ENCODE results near the gene CELF1. TPM values are rescaled to one million over a fixed set of nuclear protein-coding genes. Genes with fewer than 3 reads are reported as not detected.

Gene CELF1
- total RNA-seq, 1 donor from 2014 or later, result 136 TPM

DNA sequence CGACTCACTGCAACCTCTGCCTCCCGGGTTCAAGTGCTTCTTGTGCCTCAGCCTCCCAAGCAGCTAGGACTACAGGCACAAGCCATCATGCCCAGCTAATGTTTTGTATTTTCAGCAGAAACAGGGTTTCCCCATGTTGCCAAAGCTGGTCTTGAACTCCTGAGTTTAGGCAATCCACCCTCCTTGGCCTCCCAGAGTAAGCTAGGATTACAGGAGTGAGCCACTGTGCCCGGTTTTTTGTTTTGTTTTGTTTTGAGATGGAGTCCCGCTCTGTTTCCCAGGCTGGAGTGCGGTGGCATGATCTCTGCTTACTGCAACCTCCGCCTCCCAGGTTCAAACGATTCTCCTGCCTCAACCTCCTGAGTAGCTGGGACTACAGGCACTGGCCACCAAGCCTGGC, 41.0 kb downstream of the CELF1 start:
- ChIA-PET POLR2A (interaction anchor here (0.8 to 1.9 kb wide), 2 partner anchors 11 to 67 kb away, joined by 3 to 6 read pairs; partner anchors contain the start of genes KBTBD4 and NDUFS3), CTCF (interaction anchor here (0.8 kb wide), 1 partner anchor 41 kb away, joined by 3 read pairs; the partner anchor contains the start of gene CELF1)
- intact Hi-C loops (cut with micrococcal nuclease), result loop anchor here (2.0 kb wide), 1 partner anchor 13 kb away; no protein-coding TSS in a partner anchor
- ATAC-seq (ENCODE audit: low read depth) (no peak), DNase-seq (no peak)
- TF ChIP-seq, protein P1, sequence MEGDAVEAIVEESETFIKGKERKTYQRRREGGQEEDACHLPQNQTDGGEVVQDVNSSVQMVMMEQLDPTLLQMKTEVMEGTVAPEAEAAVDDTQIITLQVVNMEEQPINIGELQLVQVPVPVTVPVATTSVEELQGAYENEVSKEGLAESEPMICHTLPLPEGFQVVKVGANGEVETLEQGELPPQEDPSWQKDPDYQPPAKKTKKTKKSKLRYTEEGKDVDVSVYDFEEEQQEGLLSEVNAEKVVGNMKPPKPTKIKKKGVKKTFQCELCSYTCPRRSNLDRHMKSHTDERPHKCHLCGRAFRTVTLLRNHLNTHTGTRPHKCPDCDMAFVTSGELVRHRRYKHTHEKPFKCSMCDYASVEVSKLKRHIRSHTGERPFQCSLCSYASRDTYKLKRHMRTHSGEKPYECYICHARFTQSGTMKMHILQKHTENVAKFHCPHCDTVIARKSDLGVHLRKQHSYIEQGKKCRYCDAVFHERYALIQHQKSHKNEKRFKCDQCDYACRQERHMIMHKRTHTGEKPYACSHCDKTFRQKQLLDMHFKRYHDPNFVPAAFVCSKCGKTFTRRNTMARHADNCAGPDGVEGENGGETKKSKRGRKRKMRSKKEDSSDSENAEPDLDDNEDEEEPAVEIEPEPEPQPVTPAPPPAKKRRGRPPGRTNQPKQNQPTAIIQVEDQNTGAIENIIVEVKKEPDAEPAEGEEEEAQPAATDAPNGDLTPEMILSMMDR (IDR thresholded peaks at IDR 0.05), result no peak
- no peaks in the 10 kb centered on the region for H3K27me3 Mint-ChIP-seq
- peak overlapping the region; percentile 81 for H3K27ac Mint-ChIP-seq
- no peaks in the 10 kb centered on the region for H3K9me3 Mint-ChIP-seq
- peaks cover 13% of the 10 kb centered on the region for H3K36me3 Mint-ChIP-seq (ENCODE audit: low read depth)
- no peak overlapping the region for H3K4me3 Mint-ChIP-seq
- H3K4me1 Mint-ChIP-seq, result peaks cover 90% of the 10 kb centered on the region

DNA sequence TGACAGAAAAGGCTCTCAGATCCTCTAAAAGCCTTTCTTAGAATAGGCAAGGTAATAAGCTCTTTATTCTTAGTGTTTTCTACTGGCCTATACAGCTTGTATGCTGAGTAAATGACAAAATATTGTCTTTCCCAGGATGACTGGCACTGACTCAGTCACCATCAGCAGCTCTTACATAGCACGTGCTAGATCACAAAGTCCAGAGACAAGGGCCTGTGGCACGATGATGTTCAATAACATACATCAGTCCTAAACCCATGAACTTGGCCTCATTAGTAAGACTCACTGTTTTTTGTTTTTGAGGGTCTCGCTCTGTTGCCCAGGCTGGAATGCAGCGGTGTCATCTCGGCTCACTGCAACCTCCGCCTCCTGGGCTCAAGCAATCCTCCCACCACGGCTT, 42.7 kb downstream of the CELF1 start:
- ChIA-PET POLR2A (interaction anchor here (0.6 to 1.1 kb wide), 2 partner anchors 24 to 261 kb away, joined by 3 to 7 read pairs; no protein-coding TSS in a partner anchor), CTCF (no interaction called here)
- Mint-ChIP-seq H3K36me3 (ENCODE audit: low read depth) (peaks cover 15% of the 10 kb centered on the region), H3K27ac (peak overlapping the region; percentile 81), H3K27me3 (no peaks in the 10 kb centered on the region), H3K4me3 (no peak overlapping the region), H3K4me1 (peaks cover 88% of the 10 kb centered on the region), H3K9me3 (no peaks in the 10 kb centered on the region)
- intact Hi-C loops (cut with micrococcal nuclease), result no loop called here
- no peak for DNase-seq
- TF ChIP-seq, protein P1 (IDR thresholded peaks at IDR 0.05), result no peak
- no peak for ATAC-seq (ENCODE audit: low read depth)

DNA sequence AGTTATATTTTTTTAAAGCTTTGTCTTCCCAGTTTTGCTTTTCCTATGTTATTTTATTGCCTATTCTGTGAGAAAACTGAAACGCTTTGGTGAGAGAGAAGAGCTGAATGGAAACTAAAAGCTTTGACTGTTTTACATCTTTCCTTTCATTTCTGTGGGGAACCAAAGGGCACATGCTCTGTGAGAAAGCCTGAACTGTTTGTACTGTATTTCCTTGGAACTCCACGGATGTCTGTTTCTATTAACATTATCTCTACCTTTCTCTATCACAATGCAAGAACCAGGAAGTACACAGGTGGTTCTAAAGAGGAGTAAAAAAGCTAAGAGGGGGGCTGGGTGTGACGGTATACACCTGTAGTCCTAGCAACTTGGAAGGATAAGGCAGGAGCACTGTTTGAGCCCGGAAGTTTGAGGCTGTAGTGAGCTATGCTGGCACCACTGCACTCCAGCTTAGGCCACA, 43.8 kb downstream of the CELF1 start:
- no peak for ATAC-seq (ENCODE audit: low read depth)
- H3K27ac Mint-ChIP-seq, result peak overlapping the region; percentile 54

DNA sequence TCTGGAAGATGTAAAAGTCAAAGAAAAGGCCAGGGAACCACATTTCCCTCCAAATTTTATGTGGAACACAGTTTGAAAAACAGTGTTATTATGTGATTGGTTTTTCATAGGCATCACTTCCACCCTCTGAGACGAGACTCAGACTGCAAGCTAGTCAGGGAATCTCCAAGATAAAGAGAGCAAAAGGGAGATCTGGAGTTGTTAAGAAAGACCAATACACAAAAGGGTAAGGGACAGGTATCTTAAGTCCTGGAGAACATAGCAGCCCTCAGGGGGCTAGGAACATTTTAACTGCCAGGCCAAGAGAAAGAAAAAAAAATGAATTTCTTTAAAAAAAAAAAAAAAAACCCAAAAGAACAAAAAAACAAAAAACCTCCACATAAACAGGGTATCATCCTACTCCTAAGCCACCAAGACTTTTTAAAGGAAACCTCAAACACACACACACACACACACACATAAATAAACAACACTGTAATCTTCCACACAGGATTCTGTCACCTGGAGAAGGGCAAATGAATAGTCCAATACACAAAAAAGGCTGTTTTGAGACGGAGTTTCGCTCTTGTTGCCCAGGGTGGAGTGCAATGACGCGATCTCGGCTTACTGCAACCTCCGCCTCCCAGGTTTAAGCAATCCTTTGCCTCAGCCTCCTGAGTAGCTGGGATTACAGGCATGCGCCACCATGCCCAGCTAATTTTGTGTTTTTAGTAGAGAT, 44.5 kb downstream of the CELF1 start:
- peak overlapping the region; percentile 54 for H3K27ac Mint-ChIP-seq
- ATAC-seq (ENCODE audit: low read depth) (no peak), DNase-seq (no peak)
- TF ChIP-seq, protein P1 (IDR thresholded peaks at IDR 0.05), result no peak
- intact Hi-C loops (cut with micrococcal nuclease), result loop anchor here (1.0 to 10.0 kb wide), 2 partner anchors 9 to 346 kb away; no protein-coding TSS in a partner anchor
- H3K4me3 Mint-ChIP-seq, result peak overlapping the region; percentile 49
- H3K4me1 Mint-ChIP-seq, result peaks cover 82% of the 10 kb centered on the region
- no peaks in the 10 kb centered on the region for H3K27me3 Mint-ChIP-seq
- no peaks in the 10 kb centered on the region for H3K9me3 Mint-ChIP-seq
- peaks cover 21% of the 10 kb centered on the region for H3K36me3 Mint-ChIP-seq (ENCODE audit: low read depth)
- ChIA-PET CTCF (no interaction called here), POLR2A (interaction anchor here (0.6 kb wide), 2 partner anchors 85 to 337 kb away, joined by 3 to 8 read pairs; no protein-coding TSS in a partner anchor)

More for the DNA sequence above, 43.8 kb downstream of the CELF1 start:
- POLR2A ChIA-PET, result interaction anchor here (0.6 to 1.1 kb wide), 3 partner anchors 86 to 337 kb away, joined by 3 to 8 read pairs (median 3); no protein-coding TSS in a partner anchor
- intact Hi-C loops (cut with micrococcal nuclease), result loop anchor here (10.0 kb wide), 1 partner anchor 346 kb away; no protein-coding TSS in a partner anchor
- Mint-ChIP-seq H3K27me3 (no peaks in the 10 kb centered on the region), H3K36me3 (ENCODE audit: low read depth) (peaks cover 16% of the 10 kb centered on the region), H3K4me3 (peak overlapping the region; percentile 49), H3K4me1 (peaks cover 83% of the 10 kb centered on the region), H3K9me3 (no peaks in the 10 kb centered on the region)
- CTCF ChIA-PET, result no interaction called here
- no peak for DNase-seq
- TF ChIP-seq, protein P1 (IDR thresholded peaks at IDR 0.05), result no peak
